Measurements from ENCODE around the gene PTPRZ1. TPM values are rescaled to one million over a fixed set of nuclear protein-coding genes. Genes with fewer than 3 reads are reported as not detected.

The PTPRZ1 gene
- polyA plus RNA-seq, 1 of the 3 experiments (the other 2 are of a cell fraction) = not detected

- Histone ChIP-seq H2AFZ (ENCODE audit: low read depth) (peak overlapping the region; percentile 34; the same call in 1 of the 2 replicates), H3K27me3 (ENCODE audit: insufficient read depth) (peaks cover 13% of the 10 kb centered on the region; the same call in 1 of the 2 replicates), H3K79me2 (ENCODE audit: insufficient read depth) (no peaks in the 10 kb centered on the region), H3F3A (replicated peaks; ENCODE audit: insufficient read depth) (peaks cover 3% of the 10 kb centered on the region), H3K4me2 (0 out of 2 replicates have a peak overlapping the region, but pooled peaks have one; percentile 3), H3K9me3 (no peaks in the 10 kb centered on the region), H3K9me2 (no peaks in the 10 kb centered on the region), H3K9ac (no peak overlapping the region), H3K4me1 (ENCODE audit: control insufficient read depth in 1 of 2, insufficient read depth in 2 of 2, low read depth in 1 of 2, low read length in 1 of 2) (no peaks in the 10 kb centered on the region; a peak in 1 of 4 replicates), H3K4me3 (ENCODE audit: low read depth in 2 of 2, low read length in 1 of 2) (no peak overlapping the region), H3K27ac (ENCODE audit: low read depth in 2 of 2, low read length in 1 of 2) (peak overlapping the region in 1 of 2 experiments; percentile 19; a peak in 1 of 4 replicates), H4K20me1 (ENCODE audit: insufficient read depth) (no peaks in the 10 kb centered on the region), H3K36me3 (replicated peaks in 1 of 2; ENCODE audit: control insufficient read depth in 1 of 2, insufficient read depth in 2 of 2, low read length in 1 of 2) (no peaks in the 10 kb centered on the region)
- ChIA-PET CTCF (interaction anchor here (1.0 kb wide), 1 partner anchor 335 kb away, joined by 4 read pairs; no protein-coding TSS in a partner anchor), POLR2A (no interaction called here)
- WGBS (ENCODE audit: low lambda C conversion rate) = 42% methylated on average over 5 of the region's 5 CpGs
- DNase-seq = no peak
- TF ChIP-seq TEAD4 (IDR thresholded peaks at IDR 0.05; ENCODE audit: borderline replicate concordance, insufficient read depth) (0 out of 2 replicates have a peak, but pooled peaks have one; percentile 14), MEF2A (IDR thresholded peaks at IDR 0.05; ENCODE audit: borderline replicate concordance, low read depth) (no peak), FOSL2 (IDR thresholded peaks at IDR 0.05; ENCODE audit: borderline replicate concordance, low read depth) (peak; percentile 65; the same call in 1 of the 2 replicates), POLR2AphosphoS5 (IDR thresholded peaks at IDR 0.05; ENCODE audit: low read depth, low read length) (no peak), CTCF (IDR thresholded peaks at IDR 0.05) (peak; percentile 31), MAX (IDR thresholded peaks at IDR 0.05; ENCODE audit: low read depth) (no peak), PBX3 (IDR thresholded peaks at IDR 0.05) (peak; percentile 18; the same call in 1 of the 2 replicates)
These were observed 88.3 kb downstream of the PTPRZ1 start for GRCh38 chr7:121961089-121961867.

- Histone ChIP-seq H3F3A (replicated peaks; ENCODE audit: insufficient read depth) (peaks cover 2% of the 10 kb centered on the region), H3K4me1 (ENCODE audit: control insufficient read depth in 1 of 2, insufficient read depth in 2 of 2, low read depth in 1 of 2, low read length in 1 of 2) (no peaks in the 10 kb centered on the region; a peak in 1 of 4 replicates), H2AFZ (ENCODE audit: low read depth) (no peak overlapping the region), H3K4me2 (no peak overlapping the region), H3K9me3 (no peaks in the 10 kb centered on the region), H3K79me2 (ENCODE audit: insufficient read depth) (no peaks in the 10 kb centered on the region), H3K27me3 (ENCODE audit: insufficient read depth) (peaks cover 15% of the 10 kb centered on the region; the same call in 1 of the 2 replicates), H3K4me3 (ENCODE audit: low read depth in 2 of 2, low read length in 1 of 2) (no peak overlapping the region), H3K27ac (ENCODE audit: low read depth in 2 of 2, low read length in 1 of 2) (no peak overlapping the region), H3K9ac (no peak overlapping the region), H3K36me3 (replicated peaks in 1 of 2; ENCODE audit: control insufficient read depth in 1 of 2, insufficient read depth in 2 of 2, low read length in 1 of 2) (no peaks in the 10 kb centered on the region), H3K9me2 (no peaks in the 10 kb centered on the region), H4K20me1 (ENCODE audit: insufficient read depth) (no peaks in the 10 kb centered on the region)
- WGBS (ENCODE audit: low lambda C conversion rate) = 2% methylated on average over 2 of the region's 2 CpGs
- CTCF ChIA-PET = interaction anchor here (1.0 to 3.4 kb wide), 2 partner anchors 18 to 28 kb away, joined by 3 to 19 read pairs; no protein-coding TSS in a partner anchor
- POLR2A ChIA-PET = no interaction called here
- no peak for DNase-seq
- TF ChIP-seq ELF1 (IDR thresholded peaks at IDR 0.05) = no peak
- no peak for TF ChIP-seq EZH2phosphoT487 (IDR thresholded peaks at IDR 0.05; ENCODE audit: borderline replicate concordance, low read depth)
- TF ChIP-seq MEF2A (IDR thresholded peaks at IDR 0.05; ENCODE audit: borderline replicate concordance, low read depth) = no peak
- TF ChIP-seq TCF12 (IDR thresholded peaks at IDR 0.05) = no peak
- no peak for TF ChIP-seq FOSL2 (IDR thresholded peaks at IDR 0.05; ENCODE audit: borderline replicate concordance, low read depth)
- no peak for TF ChIP-seq NFIC (IDR thresholded peaks at IDR 0.05; ENCODE audit: borderline replicate concordance)
These were observed 93.4 kb downstream of the PTPRZ1 start for GRCh38 chr7:121966276-121966934.
